ENCODE results near the gene RAD51C. TPM values are rescaled to one million over a fixed set of nuclear protein-coding genes. Genes with fewer than 3 reads are reported as not detected.

Gene RAD51C
- polyA plus RNA-seq, 2 of the 4 experiments (the other 2 are of a cell fraction), result 83.4 to 121 TPM

DNA sequence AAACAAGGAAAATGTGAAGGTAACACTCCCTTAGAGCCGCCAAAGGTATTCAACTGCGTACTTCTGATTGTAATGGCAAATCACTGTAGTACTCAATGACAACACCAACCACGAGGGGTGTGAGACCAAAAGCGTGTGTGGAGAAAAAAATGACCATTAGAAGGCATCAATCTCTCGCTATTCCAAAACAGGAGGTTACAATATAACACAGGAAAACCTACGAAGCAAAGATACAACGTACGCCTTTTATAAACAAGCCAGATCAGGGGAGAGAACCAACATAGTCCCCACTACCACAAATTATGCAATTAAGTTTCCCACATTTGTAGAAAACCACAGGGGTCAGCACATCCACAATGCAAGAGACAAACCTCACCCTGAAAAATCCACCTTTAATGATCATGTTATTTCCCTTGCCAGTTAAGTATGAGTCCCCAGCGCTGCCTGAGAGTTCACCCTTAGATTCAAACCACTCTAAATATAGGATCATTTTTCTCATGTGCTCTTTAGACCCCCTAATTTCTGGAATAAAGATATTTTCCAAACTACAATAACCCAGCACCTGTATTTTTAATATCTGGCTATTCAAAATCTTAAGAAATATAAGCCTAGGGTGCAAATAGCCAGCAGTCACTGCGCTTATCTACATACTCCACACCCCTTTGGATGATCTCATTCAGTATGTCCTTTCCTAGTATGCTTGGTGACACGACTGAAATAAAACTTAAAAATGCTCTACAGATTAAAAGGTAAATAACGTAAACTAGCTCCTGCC, 13.0 kb upstream of the RAD51C start:
- Histone ChIP-seq H3K4me1 (peaks cover 10% of the 10 kb centered on the region), H3K4me2 (peak overlapping the region; percentile 34), H3K27ac (peak overlapping the region; percentile 29 to 36; a peak in 2 of 6 replicates), H3K4me3 (no peak overlapping the region), H3K9me3 (no peaks in the 10 kb centered on the region)
- POLR2A ChIA-PET, result interaction anchor here (0.8 to 2.6 kb wide), 4 partner anchors 20 to 160 kb away, joined by 3 to 14 read pairs (median 4); no protein-coding TSS in a partner anchor
- no peak for FAIRE-seq
- 29% methylated on average over 12 of the region's 12 CpGs for WGBS (ENCODE audit: missing lambda C conversion rate)
- peak; percentile 71 to 86 for DNase-seq (ENCODE audit: low read depth in 1 of 2, low spot score in 1 of 2)
- ATAC-seq, result peak; percentile 86 to 89
- CTCF ChIA-PET, result interaction anchor here (0.8 to 1.7 kb wide), 4 partner anchors 10 to 350 kb away, joined by 3 to 6 read pairs (median 4); partner anchors contain the start of gene TEX14
- TF ChIP-seq, protein P1, sequence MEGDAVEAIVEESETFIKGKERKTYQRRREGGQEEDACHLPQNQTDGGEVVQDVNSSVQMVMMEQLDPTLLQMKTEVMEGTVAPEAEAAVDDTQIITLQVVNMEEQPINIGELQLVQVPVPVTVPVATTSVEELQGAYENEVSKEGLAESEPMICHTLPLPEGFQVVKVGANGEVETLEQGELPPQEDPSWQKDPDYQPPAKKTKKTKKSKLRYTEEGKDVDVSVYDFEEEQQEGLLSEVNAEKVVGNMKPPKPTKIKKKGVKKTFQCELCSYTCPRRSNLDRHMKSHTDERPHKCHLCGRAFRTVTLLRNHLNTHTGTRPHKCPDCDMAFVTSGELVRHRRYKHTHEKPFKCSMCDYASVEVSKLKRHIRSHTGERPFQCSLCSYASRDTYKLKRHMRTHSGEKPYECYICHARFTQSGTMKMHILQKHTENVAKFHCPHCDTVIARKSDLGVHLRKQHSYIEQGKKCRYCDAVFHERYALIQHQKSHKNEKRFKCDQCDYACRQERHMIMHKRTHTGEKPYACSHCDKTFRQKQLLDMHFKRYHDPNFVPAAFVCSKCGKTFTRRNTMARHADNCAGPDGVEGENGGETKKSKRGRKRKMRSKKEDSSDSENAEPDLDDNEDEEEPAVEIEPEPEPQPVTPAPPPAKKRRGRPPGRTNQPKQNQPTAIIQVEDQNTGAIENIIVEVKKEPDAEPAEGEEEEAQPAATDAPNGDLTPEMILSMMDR (IDR thresholded peaks at IDR 0.05), result no peak
- TF ChIP-seq, protein P2, sequence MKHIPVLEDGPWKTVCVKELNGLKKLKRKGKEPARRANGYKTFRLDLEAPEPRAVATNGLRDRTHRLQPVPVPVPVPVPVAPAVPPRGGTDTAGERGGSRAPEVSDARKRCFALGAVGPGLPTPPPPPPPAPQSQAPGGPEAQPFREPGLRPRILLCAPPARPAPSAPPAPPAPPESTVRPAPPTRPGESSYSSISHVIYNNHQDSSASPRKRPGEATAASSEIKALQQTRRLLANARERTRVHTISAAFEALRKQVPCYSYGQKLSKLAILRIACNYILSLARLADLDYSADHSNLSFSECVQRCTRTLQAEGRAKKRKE (CRISPR knock-in tag; IDR thresholded peaks at IDR 0.05; ENCODE audit: low read depth), result peak; percentile 97
- TF ChIP-seq, protein P3, sequence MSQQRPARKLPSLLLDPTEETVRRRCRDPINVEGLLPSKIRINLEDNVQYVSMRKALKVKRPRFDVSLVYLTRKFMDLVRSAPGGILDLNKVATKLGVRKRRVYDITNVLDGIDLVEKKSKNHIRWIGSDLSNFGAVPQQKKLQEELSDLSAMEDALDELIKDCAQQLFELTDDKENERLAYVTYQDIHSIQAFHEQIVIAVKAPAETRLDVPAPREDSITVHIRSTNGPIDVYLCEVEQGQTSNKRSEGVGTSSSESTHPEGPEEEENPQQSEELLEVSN (IDR thresholded peaks at IDR 0.05; ENCODE audit: borderline replicate concordance, low read depth), result no peak
- TF ChIP-seq HDAC2 (IDR thresholded peaks at IDR 0.05), result no peak
- no peak for TF ChIP-seq KDM1A (IDR thresholded peaks at IDR 0.05; ENCODE audit: low read depth)
- TF ChIP-seq ZSCAN20 (CRISPR knock-in tag; IDR thresholded peaks at IDR 0.05), result peak; percentile 94
- no peak for TF ChIP-seq EP300 (IDR thresholded peaks at IDR 0.05)
- no peak for TF ChIP-seq ESRRA (IDR thresholded peaks at IDR 0.05; ENCODE audit: borderline replicate concordance, low read length)
- TF ChIP-seq, protein P4, sequence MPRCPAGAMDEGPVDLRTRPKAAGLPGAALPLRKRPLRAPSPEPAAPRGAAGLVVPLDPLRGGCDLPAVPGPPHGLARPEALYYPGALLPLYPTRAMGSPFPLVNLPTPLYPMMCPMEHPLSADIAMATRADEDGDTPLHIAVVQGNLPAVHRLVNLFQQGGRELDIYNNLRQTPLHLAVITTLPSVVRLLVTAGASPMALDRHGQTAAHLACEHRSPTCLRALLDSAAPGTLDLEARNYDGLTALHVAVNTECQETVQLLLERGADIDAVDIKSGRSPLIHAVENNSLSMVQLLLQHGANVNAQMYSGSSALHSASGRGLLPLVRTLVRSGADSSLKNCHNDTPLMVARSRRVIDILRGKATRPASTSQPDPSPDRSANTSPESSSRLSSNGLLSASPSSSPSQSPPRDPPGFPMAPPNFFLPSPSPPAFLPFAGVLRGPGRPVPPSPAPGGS (IDR thresholded peaks at IDR 0.05), result peak; percentile 99
- TF ChIP-seq MAX (IDR thresholded peaks at IDR 0.05), result no peak; the same call in 1 of the 2 replicates
- TF ChIP-seq FOSB (CRISPR knock-in tag; IDR thresholded peaks at IDR 0.05), result peak; percentile 100
- TF ChIP-seq JUN (IDR thresholded peaks at IDR 0.05), result peak; percentile 97 to 99
- peak; percentile 2 to 77; a peak in 2 of 4 replicates for TF ChIP-seq CEBPB (IDR thresholded peaks at IDR 0.05)
- no peak for TF ChIP-seq KDM5A (IDR thresholded peaks at IDR 0.05)
- TF ChIP-seq BHLHE40 (IDR thresholded peaks at IDR 0.05; ENCODE audit: low read depth, low read length), result no peak
- no peak for TF ChIP-seq EHMT2 (IDR thresholded peaks at IDR 0.05; ENCODE audit: low read depth)
- TF ChIP-seq, protein P5, sequence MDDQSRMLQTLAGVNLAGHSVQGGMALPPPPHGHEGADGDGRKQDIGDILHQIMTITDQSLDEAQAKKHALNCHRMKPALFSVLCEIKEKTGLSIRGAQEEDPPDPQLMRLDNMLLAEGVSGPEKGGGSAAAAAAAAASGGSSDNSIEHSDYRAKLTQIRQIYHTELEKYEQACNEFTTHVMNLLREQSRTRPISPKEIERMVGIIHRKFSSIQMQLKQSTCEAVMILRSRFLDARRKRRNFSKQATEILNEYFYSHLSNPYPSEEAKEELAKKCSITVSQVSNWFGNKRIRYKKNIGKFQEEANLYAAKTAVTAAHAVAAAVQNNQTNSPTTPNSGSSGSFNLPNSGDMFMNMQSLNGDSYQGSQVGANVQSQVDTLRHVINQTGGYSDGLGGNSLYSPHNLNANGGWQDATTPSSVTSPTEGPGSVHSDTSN (IDR thresholded peaks at IDR 0.05), result peak; percentile 87
- no peak for TF ChIP-seq CBX2 (IDR thresholded peaks at IDR 0.05; ENCODE audit: borderline replicate concordance, low read depth)
- no peak for TF ChIP-seq ELK1 (IDR thresholded peaks at IDR 0.05; ENCODE audit: low read depth, low read length)
- peak; percentile 98 for TF ChIP-seq EHF (CRISPR knock-in tag; IDR thresholded peaks at IDR 0.05)
- no peak for TF ChIP-seq PHF8 (IDR thresholded peaks at IDR 0.05; ENCODE audit: borderline replicate concordance, low read depth)
- TF ChIP-seq MAFK (IDR thresholded peaks at IDR 0.05; ENCODE audit: partially characterized antibody), result peak; percentile 37
- TF ChIP-seq RAD21 (conservative IDR thresholded peaks at IDR 0.05 in 1 of 2, IDR thresholded peaks at IDR 0.05 in 1 of 2), result no peak
- peak; percentile 95 for TF ChIP-seq FOXS1 (CRISPR knock-in tag; IDR thresholded peaks at IDR 0.05)
- no peak for TF ChIP-seq RNF2 (IDR thresholded peaks at IDR 0.05; ENCODE audit: borderline replicate concordance, low read depth)
- TF ChIP-seq RCOR1 (IDR thresholded peaks at IDR 0.05; ENCODE audit: low read depth, low read length), result no peak
- no peak for TF ChIP-seq CHD4 (IDR thresholded peaks at IDR 0.05; ENCODE audit: borderline replicate concordance)
- no peak for TF ChIP-seq ZNF302 (CRISPR knock-in tag; IDR thresholded peaks at IDR 0.05)
- peak; percentile 100 for TF ChIP-seq HMGXB4 (CRISPR knock-in tag; IDR thresholded peaks at IDR 0.05; ENCODE audit: borderline replicate concordance)
- peak; percentile 100 for TF ChIP-seq TFCP2L1 (CRISPR knock-in tag; IDR thresholded peaks at IDR 0.05)
- TF ChIP-seq HOXB13 (CRISPR knock-in tag; IDR thresholded peaks at IDR 0.05; ENCODE audit: low read depth), result no peak

Data from A549 (cell line).